Adrenal gland (tissue), 5 donors: Measurements from ENCODE around the gene PHF21A.

Experiments
- CTCF ChIP-seq, 6 experiments: fragments of 450-650 bp in 4 of 6; fragments of 200-600 bp in 2 of 6; sonication (generic) in 1 of 6; IDR thresholded peaks; 1 replicate in 5 of 6; 2 replicates in 1 of 6; pipeline versions ENCODE4 v1.5.1 to v1.8.0; 2016 to 2021; ENCODE audit warnings: antibody characterized with exemption in 6 of 6, mild to moderate bottlenecking in 2 of 6, moderate library complexity in 1 of 6
- POLR2A ChIP-seq, 2 donors: fragments of 450-650 bp; IDR thresholded peaks; one replicate each; pipeline ENCODE4 v1.6.1; 2017; ENCODE audit warnings: antibody characterized with exemption in 2 of 2, mild to moderate bottlenecking in 2 of 2, moderate library complexity in 1 of 2
- donor health status: DM: no; HTN: no; CAD: no.

- TF ChIP-seq CTCF (IDR thresholded peaks at IDR 0.05) = no peak
- no peak for TF ChIP-seq POLR2A (IDR thresholded peaks at IDR 0.05)
These were observed 188.0 kb downstream of the PHF21A start for GRCh38 chr11:45933131-45933831.
